GM19463 (cell line): ENCODE results near the gene CLK4.

Source experiments
- ATAC-seq: cut with Tn5 transposase; IDR thresholded peaks from one replicate; pipeline ENCODE4 v1.9.1; 2021; ENCODE audit warnings: mild to moderate bottlenecking, moderate library complexity; ENCODE audit not compliant: unreplicated experiment

The CLK4 gene

DNA sequence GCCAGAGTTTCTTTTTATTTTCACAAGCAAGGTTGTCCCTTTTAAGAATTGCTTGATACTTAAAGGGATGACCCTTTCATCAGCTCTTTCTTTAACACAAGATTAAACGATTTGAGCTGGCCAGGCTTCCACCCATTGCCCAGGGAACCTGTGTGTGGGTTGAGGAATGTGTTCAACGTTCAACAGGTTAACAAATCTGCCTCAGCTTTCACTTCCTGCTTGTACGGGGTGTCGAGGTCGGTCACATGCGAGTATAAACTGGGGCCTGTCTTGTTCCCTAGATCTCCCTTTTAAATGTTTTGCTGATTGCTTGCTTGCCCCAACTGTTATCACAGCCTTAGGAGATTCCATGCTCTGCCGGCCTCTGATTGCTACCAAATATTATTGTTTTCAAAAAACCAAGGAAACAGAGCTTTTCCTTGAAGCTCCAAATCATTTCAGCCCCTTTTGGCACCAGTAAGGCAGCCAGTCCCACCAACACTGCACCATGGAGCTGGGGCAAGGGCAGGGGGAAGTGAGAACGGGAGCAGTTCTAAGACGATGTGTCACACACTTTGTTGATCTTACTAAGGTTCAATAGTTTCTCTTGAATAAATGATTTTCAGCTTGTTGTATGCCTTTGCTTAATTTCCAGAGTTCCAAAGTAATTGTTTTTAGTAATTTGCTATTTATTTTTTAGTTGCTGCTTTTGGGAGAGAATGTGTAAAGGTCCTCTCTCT, 10.7 kb upstream of the CLK4 start:
- ATAC-seq = no peak

DNA sequence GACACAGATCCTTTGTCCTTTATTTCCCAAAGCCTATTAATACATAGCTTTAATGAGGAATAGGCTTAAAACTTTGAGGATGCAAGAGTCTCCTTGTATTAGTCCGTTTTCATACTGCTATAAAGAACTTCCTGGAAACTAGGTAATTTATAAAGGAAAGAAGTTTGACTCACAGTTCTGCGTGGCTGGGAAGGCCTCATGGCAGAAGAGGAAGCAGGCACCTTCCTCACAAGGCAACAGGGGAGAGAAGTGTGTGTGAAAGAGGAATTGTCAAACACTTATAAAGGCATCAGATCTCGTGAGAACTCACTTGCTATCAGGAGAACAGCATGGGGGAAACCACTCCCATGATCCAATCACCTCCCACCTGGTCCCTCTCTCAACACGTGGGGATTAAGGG, 5.4 kb upstream of the CLK4 start:
- no peak for ATAC-seq

DNA sequence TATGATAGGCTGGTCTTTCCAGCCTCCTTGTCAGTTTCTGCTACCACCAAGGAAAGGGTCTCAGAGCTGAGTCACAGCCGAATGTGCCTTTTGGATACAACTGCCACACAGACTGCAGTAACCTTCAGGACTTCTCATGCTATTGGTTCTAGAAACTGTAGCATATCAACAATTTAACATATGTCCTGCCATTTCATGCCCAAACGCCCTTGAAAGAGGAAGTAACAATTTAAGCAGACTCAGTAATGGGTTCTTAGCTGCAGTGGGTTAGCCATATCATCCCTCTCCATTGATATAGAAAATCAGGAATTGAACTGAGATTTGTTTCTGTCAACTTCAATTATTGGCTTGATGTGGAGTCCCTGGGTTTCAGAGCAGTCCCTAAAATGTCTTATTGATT, 4.1 kb upstream of the CLK4 start:
- no peak for ATAC-seq

DNA sequence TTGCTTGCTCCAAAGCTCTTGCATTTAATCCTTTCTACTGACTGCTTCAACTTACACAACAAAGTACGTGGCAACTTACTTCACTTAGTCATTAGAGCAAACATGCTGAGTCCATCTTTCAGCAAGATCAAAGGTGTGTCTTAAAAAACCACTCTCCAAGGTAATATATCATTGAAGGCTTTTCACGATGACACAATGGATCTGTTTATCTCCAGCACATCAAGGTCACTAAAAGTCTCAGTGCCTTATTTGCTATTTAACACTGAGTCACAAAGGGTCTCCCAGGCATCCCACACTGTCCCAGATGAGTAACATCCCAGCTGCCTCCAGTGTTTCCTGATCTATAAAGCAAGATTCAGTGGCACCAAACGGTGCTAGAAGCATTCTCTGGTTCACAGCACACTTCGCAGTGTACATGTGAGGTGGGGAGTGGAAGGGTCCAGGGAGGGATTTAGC, 3.7 kb upstream of the CLK4 start:
- ATAC-seq = no peak

DNA sequence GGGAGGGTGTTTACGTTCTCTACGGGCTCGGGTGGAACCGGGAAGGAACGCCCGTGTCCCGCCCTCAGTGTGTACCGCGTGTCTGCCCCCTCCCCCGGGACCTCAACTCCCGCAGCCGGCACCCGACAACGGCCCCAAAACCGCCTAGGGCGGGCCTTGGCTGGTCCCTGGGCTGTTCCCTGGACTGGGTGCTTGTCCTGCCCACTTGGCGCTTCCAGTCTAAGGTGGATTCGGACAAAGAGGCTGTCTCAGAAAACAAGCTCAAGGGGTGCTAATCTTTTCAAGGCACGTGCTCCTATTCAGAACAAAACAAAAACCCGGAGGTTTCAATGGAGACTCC, 379 bp upstream of the CLK4 start:
- ATAC-seq = no peak

DNA sequence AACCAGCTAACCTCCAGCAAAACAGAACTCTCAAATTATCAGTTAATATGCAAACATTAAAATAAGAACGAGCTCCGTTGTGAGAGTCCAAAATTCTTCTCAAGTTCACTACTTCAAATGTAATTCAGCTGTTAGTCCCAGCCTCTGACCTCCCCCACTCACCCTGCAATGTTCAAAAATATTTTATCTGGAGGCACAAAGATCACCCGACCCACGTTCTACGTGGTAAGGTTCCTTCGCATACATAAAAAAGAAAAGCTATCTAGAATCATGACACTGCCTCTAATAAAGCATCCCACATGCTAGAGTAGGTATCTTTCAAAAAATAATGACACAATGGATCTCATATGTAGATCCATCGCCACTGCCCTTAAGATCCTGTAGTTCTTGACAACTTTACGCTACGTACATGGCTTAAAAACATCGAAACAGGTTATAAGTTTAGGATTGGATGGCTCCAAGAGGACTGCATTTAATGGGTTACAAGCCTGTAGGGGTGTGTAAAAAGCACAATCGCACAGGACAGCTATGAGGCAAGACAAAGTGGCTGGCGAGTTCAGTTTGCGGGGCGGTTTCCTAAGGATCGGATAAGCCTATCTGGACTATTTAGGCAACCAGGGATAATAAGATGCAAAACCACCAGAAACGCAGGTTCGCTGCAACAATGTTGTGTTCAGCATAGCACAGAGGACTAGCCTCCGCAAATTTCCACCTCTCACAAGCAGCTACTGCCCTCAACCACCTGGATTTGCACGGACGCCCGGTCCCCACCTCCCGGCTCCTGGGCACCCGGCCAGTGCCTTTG, 969 bp downstream of the CLK4 start:
- peak; percentile 8 for ATAC-seq

DNA sequence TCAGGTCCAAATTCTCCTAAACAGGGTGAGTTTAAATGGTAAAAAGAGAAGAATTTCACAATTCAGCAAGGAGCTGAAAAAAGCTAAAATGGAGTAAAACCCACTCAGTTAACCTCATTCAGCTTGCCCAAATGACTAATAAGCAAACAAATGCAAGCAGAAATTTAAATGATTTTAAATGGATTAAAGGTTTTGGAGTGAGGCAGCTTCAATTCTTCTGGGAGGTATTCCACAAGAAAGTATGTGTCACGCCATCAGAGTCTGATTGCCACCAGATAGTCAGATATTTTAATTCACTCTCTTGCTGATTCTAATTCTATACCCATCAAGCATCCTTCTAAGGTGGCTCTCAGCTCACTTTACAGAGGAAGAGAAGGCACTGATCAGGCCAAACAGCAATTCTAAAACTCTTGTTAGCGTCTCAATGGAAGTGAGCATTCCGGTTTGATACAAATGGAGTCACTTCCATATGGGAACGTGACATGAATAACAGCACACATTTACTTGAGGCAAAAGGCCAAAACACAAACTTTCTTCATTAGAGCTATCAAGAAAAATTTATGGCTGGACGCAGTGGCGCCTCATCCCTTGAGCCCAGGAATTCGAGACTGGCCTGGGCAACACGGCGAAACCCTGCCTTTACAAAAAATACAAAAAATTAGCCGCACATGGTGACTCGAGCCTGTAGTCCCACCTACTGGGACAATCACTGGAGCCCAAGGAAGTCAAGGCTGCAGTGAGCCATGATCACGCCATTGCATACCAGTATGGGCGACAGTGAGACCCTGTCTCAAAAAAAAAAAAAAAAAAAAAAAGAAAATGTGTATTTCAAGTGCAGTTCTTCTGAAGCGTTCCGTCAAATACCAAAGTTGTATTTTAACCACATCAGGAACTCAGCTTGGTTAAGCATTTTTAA, 2.0 kb downstream of the CLK4 start:
- no peak for ATAC-seq

DNA sequence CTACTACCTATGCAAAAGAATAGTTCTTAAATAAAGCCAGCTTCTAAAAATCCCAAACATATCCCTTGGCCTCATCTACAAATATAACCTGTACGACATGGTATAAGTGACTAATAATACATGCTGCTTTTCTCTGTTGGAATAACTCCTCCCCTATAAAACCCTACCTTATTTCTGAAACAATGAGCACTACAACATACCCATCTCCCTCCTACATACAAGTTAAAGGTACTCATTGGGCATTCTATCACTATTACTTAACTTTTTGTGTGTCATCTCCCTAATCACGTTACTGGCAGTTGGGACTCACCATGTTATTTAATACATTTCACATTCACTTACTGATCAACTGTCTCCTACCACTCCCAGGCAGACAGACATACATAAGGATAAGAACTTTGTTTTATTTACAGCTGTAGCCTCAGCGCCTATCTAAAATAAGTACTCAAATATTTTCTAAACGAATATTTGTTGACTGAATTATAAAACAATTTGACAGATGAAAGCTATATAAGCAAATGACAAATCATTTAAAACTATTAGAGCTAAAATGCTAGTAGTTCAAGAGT, 4.1 kb downstream of the CLK4 start:
- no peak for ATAC-seq

DNA sequence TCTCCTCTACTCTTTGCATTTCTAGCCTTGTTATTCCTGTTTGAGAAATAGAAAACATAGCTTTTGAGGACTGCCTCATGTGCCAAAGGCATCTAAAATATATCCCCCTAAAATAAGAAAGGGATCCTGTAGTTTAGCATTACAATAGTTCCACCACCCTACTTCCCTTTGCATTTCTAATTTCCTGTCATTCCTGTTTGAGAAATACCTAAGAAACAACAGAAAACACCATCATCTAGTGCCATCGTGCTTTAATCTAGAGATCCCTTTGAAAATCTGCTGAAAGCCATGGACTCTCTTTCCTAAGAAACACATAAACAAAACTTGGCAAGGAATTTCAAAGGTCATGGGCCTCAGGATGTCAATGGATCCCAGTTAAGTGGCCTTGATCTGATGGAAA, 7.5 kb downstream of the CLK4 start:
- ATAC-seq = no peak

DNA sequence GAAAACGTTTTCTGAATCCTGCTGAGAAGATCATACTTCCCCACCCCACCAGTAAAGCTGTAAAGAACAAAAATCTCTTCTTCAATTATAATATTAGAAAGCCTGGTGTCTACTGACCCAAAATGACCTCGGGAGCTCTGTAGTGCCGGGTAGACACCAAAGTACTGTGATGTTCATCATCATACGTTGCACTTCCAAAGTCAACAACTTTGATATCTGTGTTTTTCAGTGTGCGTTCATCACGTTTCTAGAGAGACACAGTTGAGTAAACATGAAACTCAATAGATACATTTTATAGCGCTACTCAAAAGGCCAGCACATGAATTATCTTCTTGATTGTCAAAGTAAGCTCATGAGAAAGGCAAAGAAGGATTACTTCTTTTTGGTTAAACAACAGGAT, 14.6 kb downstream of the CLK4 start:
- ATAC-seq = no peak

DNA sequence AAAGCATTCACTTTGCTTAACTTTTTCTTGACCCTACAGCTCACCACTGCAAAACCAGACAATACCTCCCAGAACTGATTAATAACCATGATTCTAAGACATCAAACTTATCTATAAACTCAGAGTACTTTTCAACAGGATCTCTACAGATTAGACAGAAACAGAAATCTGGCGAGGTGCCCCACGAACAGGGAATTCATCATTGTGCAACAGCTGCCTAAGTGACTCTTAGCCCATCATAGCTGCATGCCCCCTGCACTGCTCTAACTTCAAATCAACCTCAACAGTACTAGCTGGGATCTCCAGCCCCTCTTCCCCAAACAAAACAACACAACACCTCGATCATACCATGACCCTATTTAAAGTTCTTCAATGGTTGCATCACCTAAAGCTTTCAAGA, 20.6 kb downstream of the CLK4 start:
- no peak for ATAC-seq

DNA sequence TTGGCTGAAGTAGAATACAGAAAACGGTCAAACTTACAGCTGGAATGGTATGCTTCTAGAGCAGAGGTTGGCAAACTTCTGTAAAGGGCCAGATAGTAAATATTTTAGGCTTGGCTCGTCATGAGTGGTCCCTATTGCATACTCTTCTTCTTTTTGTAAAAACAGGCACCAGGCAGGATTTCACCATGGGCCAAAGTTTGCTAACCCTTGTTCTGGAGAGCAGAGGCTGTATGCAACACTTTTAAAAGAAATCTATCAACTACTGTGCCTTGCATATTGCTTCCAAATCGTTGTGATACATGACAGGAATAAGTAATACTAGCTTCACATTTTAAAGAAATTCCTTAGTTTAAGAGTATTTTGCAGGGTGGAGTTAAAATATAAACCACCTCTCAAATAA, 21.1 kb downstream of the CLK4 start:
- ATAC-seq = no peak

DNA sequence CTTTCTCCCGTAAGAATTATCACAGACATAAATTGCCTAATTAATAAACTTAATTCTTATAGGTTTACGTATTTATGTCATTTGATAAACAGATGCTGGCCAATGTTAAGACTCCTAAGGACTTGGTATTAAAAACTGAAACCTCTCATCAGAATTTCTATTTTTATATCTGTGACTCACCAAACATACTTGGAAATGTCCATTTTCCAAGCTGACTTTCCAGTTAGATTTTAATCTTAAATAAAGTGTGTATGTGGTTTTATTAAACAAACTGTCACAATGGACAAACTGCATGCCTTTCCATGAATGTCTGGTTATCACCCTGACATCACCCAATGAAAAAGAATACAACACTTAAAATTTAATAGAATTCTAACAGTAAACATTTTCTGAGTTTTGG, 24.1 kb downstream of the CLK4 start:
- ATAC-seq = no peak

DNA sequence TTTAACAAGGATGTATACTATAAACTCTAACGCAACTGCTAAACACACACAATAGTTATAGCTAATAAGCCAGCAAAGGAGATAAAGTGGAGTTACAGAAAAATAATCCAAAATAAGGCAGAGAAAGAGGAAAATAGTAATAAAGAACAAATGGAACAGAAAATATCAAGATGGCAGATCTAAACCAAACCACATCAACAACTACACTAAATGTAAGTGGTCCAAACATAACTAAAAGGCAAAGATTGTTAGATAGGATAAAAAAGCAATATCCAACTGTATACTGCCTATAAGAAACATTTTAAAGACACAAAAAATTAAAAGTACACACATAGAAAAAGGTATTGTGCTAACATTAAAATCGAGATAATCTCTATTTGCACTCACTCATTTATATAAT, 31.1 kb downstream of the CLK4 start:
- ATAC-seq = no peak

DNA sequence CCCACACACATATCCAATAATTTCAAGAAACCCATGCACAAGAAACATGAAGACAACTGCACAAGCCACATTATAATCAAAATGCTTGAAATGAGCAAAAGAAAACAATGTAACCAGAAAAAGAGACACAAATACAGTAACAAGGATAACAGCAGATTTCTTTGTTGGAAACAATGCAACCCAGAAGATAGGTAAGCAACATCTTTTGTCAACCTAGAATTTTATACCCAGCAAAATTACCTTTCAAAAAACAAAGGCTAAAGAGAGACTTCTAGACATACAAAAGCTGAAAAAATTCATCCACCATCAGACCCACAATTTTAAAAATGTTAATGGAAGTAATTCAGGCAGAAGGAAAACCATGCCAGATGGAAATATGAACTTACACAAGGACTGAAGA, 31.7 kb downstream of the CLK4 start:
- ATAC-seq = no peak

DNA sequence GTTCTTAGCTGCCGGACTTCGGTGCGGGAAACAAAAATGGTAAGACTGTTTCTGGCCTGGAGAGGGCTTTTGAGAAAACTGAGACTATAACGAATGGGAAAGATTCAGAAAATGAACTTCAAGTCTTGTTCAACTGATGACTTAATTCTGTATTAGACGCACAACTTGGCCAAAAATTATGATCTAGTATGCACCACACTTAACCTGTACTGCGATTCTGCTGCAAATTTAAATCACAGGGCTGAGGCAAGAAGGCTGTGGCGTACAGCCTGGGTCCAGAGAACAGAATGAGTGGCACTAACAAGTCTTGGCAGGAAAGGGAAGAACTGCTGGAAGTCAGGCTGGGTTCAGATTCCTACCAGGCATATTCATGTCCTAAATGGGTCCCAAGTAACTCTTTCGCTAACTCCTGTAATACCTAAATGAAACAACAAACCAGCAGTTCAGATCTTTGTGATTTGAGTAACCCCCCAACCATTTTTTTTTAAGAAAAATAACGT, 35.9 kb downstream of the CLK4 start:
- ATAC-seq = no peak

DNA sequence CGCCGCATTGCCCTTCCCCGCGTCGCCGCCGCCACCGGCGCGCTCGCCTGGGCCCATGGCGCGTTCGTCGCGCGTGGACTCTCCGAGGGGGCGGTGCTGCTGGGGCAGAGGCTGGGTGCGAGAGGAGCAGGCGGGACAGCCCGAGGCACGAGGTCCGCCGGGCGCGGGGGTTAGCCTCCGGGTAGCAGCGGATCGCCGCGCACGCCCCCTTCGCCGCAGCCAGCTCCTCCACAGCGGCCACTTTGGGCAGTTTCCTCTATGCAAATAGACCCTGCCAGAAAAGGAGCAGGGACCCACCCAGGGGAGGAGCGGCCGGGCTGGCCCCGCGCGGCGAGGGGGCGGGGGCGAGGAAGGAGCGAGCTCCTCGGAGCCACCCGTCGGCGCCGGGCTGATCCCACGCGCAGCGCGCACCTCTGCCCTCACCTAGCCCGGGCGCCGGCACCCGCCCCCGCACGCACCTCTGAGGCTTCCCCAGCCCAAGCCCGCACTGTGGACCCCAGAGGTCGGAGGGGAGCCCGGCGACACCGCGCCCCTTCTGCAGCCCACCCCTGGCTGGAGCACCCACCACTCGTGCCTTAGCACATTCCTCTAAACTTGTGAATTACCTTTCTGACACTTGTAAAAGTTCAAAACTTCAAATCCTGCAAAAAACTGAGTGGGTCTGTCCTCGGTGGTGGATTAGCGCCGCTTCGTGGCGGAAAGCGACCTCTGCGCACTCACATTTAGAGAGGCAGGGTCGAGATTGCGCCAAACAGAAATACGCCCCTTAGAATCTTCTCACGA, 36.5 kb downstream of the CLK4 start, which contains the start of gene COL23A1:
Gene COL23A1, minus strand, starts transcription at position 253 of the 783 bp plus-strand sequence.
- no peak for ATAC-seq

DNA sequence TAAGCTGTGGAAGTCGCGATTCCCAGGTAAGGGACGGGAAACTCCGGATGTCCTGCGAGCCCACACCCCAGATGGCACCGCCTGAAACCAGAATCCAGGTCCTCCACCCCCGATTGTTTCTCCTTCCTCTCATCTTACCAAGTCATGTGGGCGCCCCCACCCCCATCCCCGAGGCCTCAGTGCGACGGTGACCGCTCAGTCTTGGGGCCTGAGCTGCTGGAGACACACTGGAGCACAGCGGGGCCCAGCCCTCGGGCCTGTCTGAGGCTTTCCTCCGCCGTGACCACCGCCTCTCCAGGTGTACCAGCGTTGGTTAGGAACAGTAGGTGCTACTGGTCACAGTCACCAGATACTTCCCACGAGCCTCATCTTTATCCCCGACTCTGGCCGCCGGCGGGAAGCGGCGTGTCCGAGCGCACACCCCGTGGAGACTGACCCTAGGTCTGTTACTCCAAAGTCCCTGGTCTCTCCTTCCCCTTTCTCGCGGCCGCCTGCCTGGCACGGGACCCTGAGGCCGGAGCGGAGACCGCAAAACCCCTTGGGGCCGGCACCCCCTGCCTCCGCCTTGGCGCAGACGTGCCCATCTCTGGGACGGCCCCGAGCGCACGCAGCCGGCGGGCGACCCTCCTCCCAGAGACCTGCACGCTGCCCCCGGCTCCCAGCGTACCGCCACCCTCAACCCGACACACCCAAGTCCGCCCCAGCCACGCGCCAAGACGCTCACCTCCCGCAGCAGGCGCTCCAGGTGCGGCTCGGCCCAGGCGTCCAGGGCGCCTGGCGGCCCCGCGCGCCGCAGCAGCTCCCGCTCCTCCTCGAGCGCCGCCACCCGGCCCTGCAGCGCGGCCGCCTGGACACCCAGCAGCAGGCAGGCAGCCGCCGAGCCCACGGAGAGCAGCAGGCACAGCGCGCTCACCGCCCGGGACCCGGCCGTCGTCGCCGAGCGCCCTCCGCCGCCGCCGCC, 37.4 kb downstream of the CLK4 start:
- no peak for ATAC-seq

DNA sequence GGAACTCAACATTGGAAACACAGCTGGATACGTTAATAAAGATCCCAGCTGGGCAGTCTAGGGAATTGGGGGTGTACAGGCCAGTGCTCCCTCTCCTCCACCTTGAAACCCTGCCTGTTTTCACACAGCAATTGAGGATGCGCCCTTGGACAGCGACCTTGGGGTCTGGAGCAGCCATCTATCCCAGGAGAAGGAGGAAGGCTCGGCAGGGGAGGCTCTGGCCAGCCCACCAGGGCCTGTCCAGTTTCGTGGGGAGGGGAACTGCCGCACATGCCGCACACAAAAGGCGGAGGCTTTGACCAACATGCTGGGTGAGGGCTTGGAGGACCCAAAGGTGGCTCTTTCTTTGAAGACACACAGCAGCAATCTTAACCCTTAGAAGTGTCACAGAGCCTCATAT, 38.1 kb downstream of the CLK4 start:
- no peak for ATAC-seq
